Pancreas (tissue), 10 donors: ENCODE results near the gene ARHGAP30. TPM values are rescaled to one million over a fixed set of nuclear protein-coding genes. Genes with fewer than 3 reads are reported as not detected.
A peak's percentile ranks its signal among the peaks of the same experiment; 100 is the strongest.

ENCODE experiments used
- ATAC-seq, 4 donors: fragments of 200-7000 bp; cut with Tn5 transposase; one replicate each; pipeline versions ENCODE4 v1.8.0 to v1.9.1; 2020; ENCODE audit warnings: mild to moderate bottlenecking in 4 of 4, moderate library complexity in 4 of 4
- DNase-seq, 6 donors: peaks; one replicate each; pipeline ENCODE4 v3.0.0-alpha.2; 2020
- FAIRE-seq: peaks from 2 replicates; lab custom pipeline; 2012; peaks lifted over from hg19 to GRCh38; lab: Jason Lieb, UNC
- H3K27ac ChIP-seq, 4 donors: fragments of 200-600 bp; sonication (generic); 1 replicate in 3 of 4; 2 replicates in 1 of 4; pipeline versions ENCODE4 v1.5.0 to v1.8.0; 2020
- H3K27me3 ChIP-seq, 4 donors: fragments of 200-600 bp; one replicate each; pipeline ENCODE4 v1.8.0; 2021
- H3K36me3 ChIP-seq, 3 donors: fragments of 200-600 bp; sonication (generic) in 1 of 3; one replicate each; pipeline versions ENCODE4 v1.5.0 to v1.8.0; 2020 to 2021
- H3K4me1 ChIP-seq, 3 donors: fragments of 200-600 bp; one replicate each; pipeline ENCODE4 v1.8.0; 2021
- H3K4me3 ChIP-seq, 4 donors: fragments of 200-600 bp; sonication (generic) in 2 of 4; one replicate each; pipeline versions ENCODE4 v1.5.0 to v1.8.0; 2020 to 2021
- H3K9me3 ChIP-seq, 4 donors: fragments of 200-600 bp; one replicate each; pipeline ENCODE4 v1.8.0; 2021
- CTCF ChIP-seq, 4 donors: fragments of 200-600 bp; sonication (generic) in 3 of 4; IDR thresholded peaks; one replicate each; pipeline versions ENCODE4 v1.5.0 to v1.8.0; 2021; ENCODE audit warnings: antibody characterized with exemption in 4 of 4
- WGBS, 2 donors: extraction: QIAGEN DNeasy Blood & Tissue Kit; methylation state at CpG; one replicate each; pipeline ENCODE4 v1.1.7; 2013; 5-methylcytosine and 5-hydroxymethylcytosine counted together
- intact Hi-C, 3 donors: fragments of 100-400 bp; cut with DNase I; formaldehyde crosslinking; loops; one replicate each; pipeline versions ENCODE4 v1.11.1 to v1.14.2; 2022
- polyA plus RNA-seq, 2 donors: library from polyadenylated mRNA; stranded (reverse); fragments of 200-250 nt; gene quantifications; one replicate each; pipeline ENCODE4 v1.2.3, GENCODE V29; 2013
- total RNA-seq, 6 donors: library from RNA; stranded (reverse); fragmentation: NEBNext Ultra II Directional in 4 of 6; extraction: Animal tissue kit (Norgen Biotek cat#: 25700) in 4 of 6; gene quantifications; one replicate each; pipeline versions ENCODE4 v1.2.1 to v1.2.4, GENCODE V29; 2021 to 2023
- donor health status: healthy with polysubstance abuse.
- donor health status: DM: no; HTN: no; CAD: no; lungs with moderate emphysema.
- donor health status: DM: no; HTN: no; CAD: no.
- donor health status: control.
- donor health status: control.
- donor health status: Bipolar disorder and iron deficiency.
- donor health status: DM: yes; HTN: yes; CAD: no.
- donor health status: DM: no; HTN: no; CAD: no.
- donor health status: DM: no; HTN: no; CAD: no.
- donor health status: DM: yes; HTN: yes; CAD: no.

ARHGAP30 gene
- total and polyA plus RNA-seq, 8 donors, result 0.43 to 9.1 (median 1.7) TPM

GRCh38 chr1:161083748-161084596, 14.3 kb upstream of the ARHGAP30 start:
- Histone ChIP-seq H3K4me1 (peaks cover 0 to 24% (median 23%) of the 10 kb centered on the region in 3 donors), H3K27ac (peak overlapping the region; percentile 20 to 81 (median 62)), H3K9me3 (no peaks in the 10 kb centered on the region), H3K36me3 (no peaks in the 10 kb centered on the region), H3K27me3 (no peaks in the 10 kb centered on the region), H3K4me3 (no peak overlapping the region)
- no peak for TF ChIP-seq CTCF (IDR thresholded peaks at IDR 0.05)
- 42 to 46% methylated on average over 10 of the region's 10 CpGs for WGBS, 2 donors
- ATAC-seq (no peak), FAIRE-seq (no peak), DNase-seq (peak in 1 of 6 donors; percentile 23)
- intact Hi-C loops, result no loop called here

- no peak for TF ChIP-seq CTCF (IDR thresholded peaks at IDR 0.05)
- Histone ChIP-seq H3K36me3 (no peaks in the 10 kb centered on the region), H3K4me3 (no peak overlapping the region), H3K27me3 (no peaks in the 10 kb centered on the region), H3K27ac (peak overlapping the region; percentile 20 to 81 (median 62)), H3K4me1 (peaks cover 0 to 20% (median 20%) of the 10 kb centered on the region in 3 donors), H3K9me3 (no peaks in the 10 kb centered on the region)
- intact Hi-C loops, result no loop called here
- 40 to 41% methylated on average over 8 of the region's 8 CpGs for WGBS, 2 donors
- DNase-seq, result peak; percentile 80 to 93 (median 88)
- peak; percentile 91 to 94 (median 92) for ATAC-seq
- FAIRE-seq, result no peak
Observed at GRCh38 chr1:161082996-161083747, 13.5 kb upstream of the ARHGAP30 start.

- Histone ChIP-seq H3K9me3 (no peaks in the 10 kb centered on the region), H3K36me3 (no peaks in the 10 kb centered on the region), H3K27ac (peak overlapping the region in 2 of 4 donors; percentile 79 to 81), H3K4me3 (no peak overlapping the region), H3K27me3 (no peaks in the 10 kb centered on the region), H3K4me1 (peaks cover 0 to 17% (median 17%) of the 10 kb centered on the region in 3 donors)
- intact Hi-C loops, result no loop called here
- ATAC-seq (no peak), DNase-seq (no peak), FAIRE-seq (no peak)
- 68 to 72% methylated on average over 2 of the region's 2 CpGs for WGBS, 2 donors
- TF ChIP-seq CTCF (IDR thresholded peaks at IDR 0.05), result no peak
Observed at GRCh38 chr1:161082483-161082882, 12.8 kb upstream of the ARHGAP30 start.

GRCh38 chr1:161081519-161081918, 11.8 kb upstream of the ARHGAP30 start:
- DNase-seq (no peak), FAIRE-seq (no peak), ATAC-seq (no peak)
- H3K27ac ChIP-seq, result no peak overlapping the region
- TF ChIP-seq CTCF (IDR thresholded peaks at IDR 0.05), result no peak
- H3K4me1 ChIP-seq, result peaks cover 0 to 17% (median 17%) of the 10 kb centered on the region in 3 donors
- H3K9me3 ChIP-seq, result no peaks in the 10 kb centered on the region
- no peak overlapping the region for H3K4me3 ChIP-seq
- no peaks in the 10 kb centered on the region for H3K36me3 ChIP-seq
- intact Hi-C loops, result no loop called here
- no peaks in the 10 kb centered on the region for H3K27me3 ChIP-seq
- WGBS, 2 donors, result 74 to 77% methylated on average over 5 of the region's 5 CpGs
